HEK293 (cell line): ENCODE results near the gene DVL1.

Source experiments
- CTCF ChIA-PET: fragments of 350-600 bp; formaldehyde crosslinking; extraction: SDS; loops from one replicate; lab custom pipeline; 2021; ENCODE audit warnings: antibody characterized with exemption; lab: Yijun Ruan, JAX
- POLR2A ChIA-PET: fragments of 300-600 bp; formaldehyde crosslinking; extraction: SDS; loops from one replicate; lab custom pipeline; 2020; ENCODE audit warnings: antibody characterized with exemption, inconsistent platforms; lab: Yijun Ruan, JAX
- H3K27ac ChIP-seq: fragments of 200-500 bp; sonication (Bioruptor generic); 2 replicates; pipeline ENCODE4 v1.5.1; 2014; ENCODE audit warnings: low read depth, low read length, control low read depth, inconsistent platforms; ENCODE audit errors: extremely low read depth
- H3K36me3 ChIP-seq, 2 experiments: fragments of 200-500 bp in 1 of 2; sonication (Bioruptor generic) in 1 of 2; 1 replicate in 1 of 2; 2 replicates in 1 of 2; pipeline ENCODE4 v1.5.1; 2014 to 2017; ENCODE audit warnings: inconsistent platforms in 2 of 2, low read length in 2 of 2; ENCODE audit not compliant: control insufficient read depth in 2 of 2, insufficient read depth in 1 of 2
- H3K4me1 ChIP-seq: fragments of 200-500 bp; sonication (Bioruptor generic); 2 replicates; pipeline ENCODE4 v1.5.1; 2014; ENCODE audit warnings: mild to moderate bottlenecking, low read length, inconsistent platforms; ENCODE audit not compliant: control insufficient read depth, insufficient read depth
- H3K4me3 ChIP-seq: 2 replicates; pipeline ENCODE4 v1.5.1; 2011; ENCODE audit warnings: low read depth, mild to moderate bottlenecking, control low read depth, low read length, moderate library complexity
- H3K9me3 ChIP-seq: fragments of 200-500 bp; sonication (Bioruptor generic); 2 replicates; pipeline ENCODE4 v1.5.1; 2014; ENCODE audit warnings: low read depth, low read length, inconsistent platforms; ENCODE audit not compliant: control insufficient read depth, insufficient read depth
- ATF2 ChIP-seq: fragments of 450-650 bp; formaldehyde crosslinking; IDR thresholded peaks from 2 replicates; pipeline ENCODE4 v1.5.1; 2016; ENCODE audit warnings: missing biosample characterization, missing genetic modification characterization, low read depth
- ELK4 ChIP-seq: IDR thresholded peaks from 2 replicates; pipeline ENCODE4 v1.6.1; 2011; ENCODE audit warnings: mild to moderate bottlenecking, low read depth, low read length, borderline replicate concordance
- GLIS1 ChIP-seq: fragments of 450-650 bp; formaldehyde crosslinking; IDR thresholded peaks from 2 replicates; pipeline ENCODE4 v1.5.1; 2016; ENCODE audit warnings: missing biosample characterization, missing genetic modification characterization
- GLIS2 ChIP-seq: fragments of 450-650 bp; formaldehyde crosslinking; IDR thresholded peaks from 2 replicates; pipeline ENCODE4 v1.5.1; 2016; ENCODE audit warnings: missing biosample characterization, missing genetic modification characterization
- HOXA7 ChIP-seq: sonication (generic); formaldehyde crosslinking; IDR thresholded peaks from 2 replicates; pipeline ENCODE4 v1.8.1; 2022; ENCODE audit warnings: missing genetic modification reagents, borderline replicate concordance
- HOXD13 ChIP-seq: sonication (generic); formaldehyde crosslinking; IDR thresholded peaks from 2 replicates; pipeline ENCODE4 v1.8.0; 2022; ENCODE audit warnings: missing genetic modification reagents, borderline replicate concordance
- KLF17 ChIP-seq: fragments of 450-650 bp; formaldehyde crosslinking; IDR thresholded peaks from 2 replicates; pipeline ENCODE4 v1.5.1; 2016; ENCODE audit warnings: missing biosample characterization, missing genetic modification characterization
- PATZ1 ChIP-seq: fragments of 450-650 bp; formaldehyde crosslinking; IDR thresholded peaks from 2 replicates; pipeline ENCODE4 v1.5.1; 2016; ENCODE audit warnings: missing biosample characterization, missing genetic modification characterization
- REST ChIP-seq: fragments of 450-650 bp; formaldehyde crosslinking; IDR thresholded peaks from 2 replicates; pipeline ENCODE4 v1.5.1; 2016; ENCODE audit warnings: missing biosample characterization, missing genetic modification characterization
- TRIM28 ChIP-seq: IDR thresholded peaks from 2 replicates; pipeline ENCODE4 v1.6.1; 2011; ENCODE audit warnings: low read length, control low read depth, borderline replicate concordance
- ZBTB48 ChIP-seq: fragments of 450-650 bp; formaldehyde crosslinking; IDR thresholded peaks from 2 replicates; pipeline ENCODE4 v1.5.1; 2016; ENCODE audit warnings: missing biosample characterization, missing genetic modification characterization
- ZNF138 ChIP-seq: fragments of 450-650 bp; formaldehyde crosslinking; IDR thresholded peaks from 2 replicates; pipeline ENCODE4 v1.5.1; 2016; ENCODE audit warnings: missing biosample characterization, missing genetic modification characterization, borderline replicate concordance
- ZNF155 ChIP-seq: fragments of 450-650 bp; formaldehyde crosslinking; IDR thresholded peaks from 2 replicates; pipeline ENCODE4 v1.5.1; 2016; ENCODE audit warnings: missing biosample characterization, missing genetic modification characterization
- ZNF175 ChIP-seq: fragments of 450-650 bp; formaldehyde crosslinking; IDR thresholded peaks from 2 replicates; pipeline ENCODE4 v1.5.1; 2016; ENCODE audit warnings: missing biosample characterization, missing genetic modification characterization
- ZNF18 ChIP-seq: fragments of 450-650 bp; formaldehyde crosslinking; IDR thresholded peaks from 2 replicates; pipeline ENCODE4 v1.5.1; 2016; ENCODE audit warnings: missing biosample characterization, missing genetic modification characterization
- ZNF221 ChIP-seq: fragments of 450-650 bp; formaldehyde crosslinking; IDR thresholded peaks from 2 replicates; pipeline ENCODE4 v1.5.1; 2017; ENCODE audit warnings: missing biosample characterization, missing genetic modification characterization, borderline replicate concordance
- ZNF248 ChIP-seq: fragments of 450-650 bp; formaldehyde crosslinking; IDR thresholded peaks from 2 replicates; pipeline ENCODE4 v1.5.1; 2017; ENCODE audit warnings: missing biosample characterization, missing genetic modification characterization
- ZNF266 ChIP-seq: fragments of 450-650 bp; formaldehyde crosslinking; IDR thresholded peaks from 2 replicates; pipeline ENCODE4 v1.5.1; 2016; ENCODE audit warnings: missing biosample characterization, missing genetic modification characterization, low read depth
- ZNF292 ChIP-seq: fragments of 450-650 bp; formaldehyde crosslinking; IDR thresholded peaks from 2 replicates; pipeline ENCODE4 v1.5.1; 2016; ENCODE audit warnings: low read depth, missing biosample characterization, missing genetic modification characterization, borderline replicate concordance
- ZNF335 ChIP-seq: fragments of 450-650 bp; formaldehyde crosslinking; conservative IDR thresholded peaks from 2 replicates; pipeline ENCODE4 v1.5.1; 2016; ENCODE audit warnings: missing biosample characterization, missing genetic modification characterization
- ZNF530 ChIP-seq: fragments of 450-650 bp; formaldehyde crosslinking; IDR thresholded peaks from 2 replicates; pipeline ENCODE4 v1.5.1; 2016; ENCODE audit warnings: low read depth, missing biosample characterization, missing genetic modification characterization
- ZNF558 ChIP-seq: fragments of 450-650 bp; formaldehyde crosslinking; IDR thresholded peaks from 2 replicates; pipeline ENCODE4 v1.5.1; 2016; ENCODE audit warnings: missing biosample characterization, missing genetic modification characterization
- ZNF580 ChIP-seq: fragments of 450-650 bp; formaldehyde crosslinking; IDR thresholded peaks from 2 replicates; pipeline ENCODE4 v1.5.1; 2016; ENCODE audit warnings: missing biosample characterization, missing genetic modification characterization
- ZNF610 ChIP-seq: fragments of 450-650 bp; formaldehyde crosslinking; IDR thresholded peaks from 2 replicates; pipeline ENCODE4 v1.5.1; 2016; ENCODE audit warnings: missing biosample characterization, missing genetic modification characterization, borderline replicate concordance
- ZNF791 ChIP-seq: fragments of 450-650 bp; formaldehyde crosslinking; IDR thresholded peaks from 2 replicates; pipeline ENCODE4 v1.5.1; 2016; ENCODE audit warnings: missing biosample characterization, missing genetic modification characterization

The DVL1 gene

GRCh38 chr1:1324084-1324523, 25.1 kb downstream of the DVL1 start (continued):
- TF ChIP-seq ATF2 (tag by site-specific recombination): no peak
- no peak for TF ChIP-seq HOXD13
- TF ChIP-seq ZNF138 (tag by site-specific recombination): no peak
- TF ChIP-seq HOXA7 (CRISPR knock-in tag): no peak
- no peak for TF ChIP-seq ZNF530 (tag by site-specific recombination)
- TF ChIP-seq ZNF610 (tag by site-specific recombination): no peak
- no peak for TF ChIP-seq ZNF175
- no peak for TF ChIP-seq ZNF248 (tag by site-specific recombination)
- TF ChIP-seq ZNF221 (tag by site-specific recombination): no peak
- no peak for TF ChIP-seq ZNF292
- no peak for TF ChIP-seq ZNF155 (tag by site-specific recombination)
- TF ChIP-seq, all 188 proteins: peak for 23

GRCh38 chr1:1322952-1323351, 26.3 kb downstream of the DVL1 start:
- Histone ChIP-seq H3K4me3 (peak overlapping the region; percentile 1; the same call in 1 of the 2 replicates), H3K36me3 (peaks cover under 1 to 60% of the 10 kb centered on the region in 2 experiments; a peak in 2 of 3 replicates), H3K9me3 (no peaks in the 10 kb centered on the region), H3K27ac (no peak overlapping the region), H3K4me1 (peaks cover 19% of the 10 kb centered on the region)
- ChIA-PET POLR2A (interaction anchor here (0.6 kb wide), 1 partner anchor 252 kb away, joined by 4 read pairs; no protein-coding TSS in a partner anchor), CTCF (no interaction called here)
- TF ChIP-seq KLF17 (tag by site-specific recombination): no peak
- TF ChIP-seq ZNF335: peak; percentile 69
- no peak for TF ChIP-seq TRIM28
- TF ChIP-seq ZNF266 (tag by site-specific recombination): no peak
- TF ChIP-seq GLIS1 (tag by site-specific recombination): no peak
- no peak for TF ChIP-seq ZNF791 (tag by site-specific recombination)
- no peak for TF ChIP-seq ZNF558 (tag by site-specific recombination)
- TF ChIP-seq REST (tag by site-specific recombination): no peak
- no peak for TF ChIP-seq ZBTB48 (tag by site-specific recombination)
- 0 out of 2 replicates have a peak, but pooled peaks have one; percentile 18 for TF ChIP-seq PATZ1 (tag by site-specific recombination)
- TF ChIP-seq ELK4: no peak
- no peak for TF ChIP-seq ZNF18 (tag by site-specific recombination)
- TF ChIP-seq ZNF580 (tag by site-specific recombination): no peak
- 0 out of 2 replicates have a peak, but pooled peaks have one; percentile 22 for TF ChIP-seq GLIS2 (tag by site-specific recombination)
